NCI-H82 treated with DMSO at 0.1 percent for 48 hours (cell line): ENCODE data around the gene GSE1.

ENCODE experiments used
- DNase-seq: peaks from one replicate; lab custom pipeline; 2025; ENCODE audit not compliant: unreplicated experiment; lab: John Stamatoyannopoulos, UW

GSE1 gene

DNA sequence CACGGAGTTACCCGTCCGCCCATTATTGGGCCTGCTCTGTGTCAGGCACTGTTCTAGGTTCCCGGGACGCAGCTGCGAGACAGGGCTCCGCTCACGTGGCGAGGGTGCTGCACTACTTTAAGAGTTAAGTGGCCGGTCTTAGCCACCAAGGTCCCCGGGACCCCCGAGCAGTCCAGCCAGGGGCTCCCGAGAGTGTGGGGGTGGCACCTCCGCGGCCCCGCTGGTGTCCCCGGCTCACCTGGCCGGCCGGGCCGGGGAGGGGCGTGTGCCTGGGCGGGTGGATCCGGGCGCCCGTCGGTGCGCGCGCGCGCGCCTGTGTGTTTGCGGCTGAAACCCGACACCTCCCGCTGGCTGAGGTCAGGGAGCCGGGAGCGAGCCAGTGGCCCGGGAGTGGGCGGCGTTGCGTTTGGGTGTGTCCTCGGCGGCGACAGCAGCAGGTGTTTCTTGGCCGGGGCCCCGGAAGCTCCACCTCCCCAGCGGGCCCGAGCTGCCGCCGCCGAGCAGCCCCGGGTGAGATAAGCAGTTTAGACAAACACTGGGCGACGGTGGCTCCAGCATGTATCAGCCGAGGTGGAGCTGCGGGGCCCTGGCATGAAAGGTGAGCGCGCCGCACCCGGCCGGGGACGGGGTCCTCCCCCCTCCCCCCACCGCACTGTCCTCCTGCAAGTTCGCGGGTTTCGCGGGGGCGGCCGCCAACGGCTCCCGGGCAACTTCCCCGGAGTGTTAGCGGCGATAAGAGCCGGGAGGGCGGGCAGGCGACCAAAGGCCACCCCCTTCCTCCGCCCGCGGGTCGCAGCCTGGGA is at the start of gene GSE1:
Gene GSE1 (plus strand): TSS at position 522 of the 803 bp plus-strand sequence. CDS start 70 bp downstream, at position 592.
- DNase-seq = peak; percentile 89

DNA sequence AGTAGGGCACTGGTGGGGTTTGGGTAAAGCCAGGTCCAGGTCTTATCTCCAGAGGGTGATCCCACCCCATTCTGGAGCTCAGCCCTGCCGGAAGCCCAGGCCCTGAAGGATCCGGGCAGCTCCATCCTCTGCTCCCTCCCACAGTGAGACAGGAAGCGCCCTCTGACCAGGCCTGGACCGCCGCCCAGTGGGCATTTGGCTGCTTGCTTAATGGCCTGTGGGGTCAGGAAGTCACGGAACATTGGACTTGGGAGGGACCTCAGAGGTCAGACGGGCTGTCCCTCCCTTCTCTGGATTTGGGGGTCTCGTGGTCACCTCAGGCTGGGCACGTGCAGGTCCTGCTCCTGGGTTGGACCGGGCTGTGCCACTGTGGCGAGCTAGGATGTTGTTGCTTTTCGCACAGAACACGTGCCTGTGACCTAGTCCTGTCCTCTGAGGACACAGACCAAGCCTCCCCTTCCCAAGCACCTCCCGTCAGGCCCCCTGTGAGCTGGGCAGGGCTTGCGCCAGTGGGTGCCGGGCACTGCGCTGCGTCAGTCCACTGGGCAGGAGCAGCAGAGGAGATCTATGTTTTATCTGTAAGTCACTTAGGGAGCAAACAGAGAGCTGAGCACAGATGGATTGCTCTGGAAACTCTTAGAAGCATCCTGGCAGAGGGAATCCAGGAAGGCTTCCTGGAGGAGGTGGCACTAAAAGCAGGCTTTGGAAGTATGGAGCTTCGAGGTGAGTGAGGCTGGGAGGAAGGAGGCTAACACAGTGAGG is 49.4 kb upstream of the GSE1 start:
- DNase-seq = no peak

DNA sequence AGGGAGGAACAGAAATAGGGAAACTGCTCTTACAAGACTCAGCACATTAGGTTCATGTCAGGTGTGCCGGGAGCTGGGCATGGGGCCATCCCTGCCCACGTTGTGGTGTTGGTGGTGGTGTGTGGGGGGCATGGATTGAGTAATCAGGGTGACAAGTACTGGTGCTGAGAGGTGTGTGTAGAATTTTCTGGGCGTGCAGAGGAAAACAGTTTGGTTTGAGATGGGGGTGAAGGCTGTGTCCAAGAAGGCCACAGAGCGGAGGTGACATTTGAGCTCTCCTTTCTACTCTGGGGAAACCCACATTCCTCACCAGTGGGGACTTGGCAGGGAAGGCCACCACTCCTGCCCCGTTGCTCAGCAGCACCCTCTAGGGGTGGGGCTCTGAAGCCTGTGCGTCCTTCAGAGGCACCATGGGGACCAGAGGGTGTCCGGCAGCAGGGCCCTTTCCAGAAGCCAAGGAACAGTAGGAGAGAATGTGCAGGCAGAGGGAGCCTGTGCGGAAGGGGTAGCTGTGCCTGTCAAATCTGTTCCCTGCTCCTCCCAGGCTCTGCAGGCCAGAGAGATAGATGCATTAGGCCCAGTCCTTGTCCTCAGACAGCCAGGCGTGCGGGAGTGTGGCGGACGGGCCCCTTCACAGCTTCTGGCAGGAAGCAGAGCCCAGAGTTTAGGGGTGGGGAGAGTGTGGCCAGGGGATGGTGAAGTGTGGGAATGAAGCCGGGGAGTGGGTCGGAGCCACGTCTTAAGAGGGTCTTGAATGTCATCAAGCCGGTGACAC is 48.7 kb upstream of the GSE1 start:
- DNase-seq = no peak

DNA sequence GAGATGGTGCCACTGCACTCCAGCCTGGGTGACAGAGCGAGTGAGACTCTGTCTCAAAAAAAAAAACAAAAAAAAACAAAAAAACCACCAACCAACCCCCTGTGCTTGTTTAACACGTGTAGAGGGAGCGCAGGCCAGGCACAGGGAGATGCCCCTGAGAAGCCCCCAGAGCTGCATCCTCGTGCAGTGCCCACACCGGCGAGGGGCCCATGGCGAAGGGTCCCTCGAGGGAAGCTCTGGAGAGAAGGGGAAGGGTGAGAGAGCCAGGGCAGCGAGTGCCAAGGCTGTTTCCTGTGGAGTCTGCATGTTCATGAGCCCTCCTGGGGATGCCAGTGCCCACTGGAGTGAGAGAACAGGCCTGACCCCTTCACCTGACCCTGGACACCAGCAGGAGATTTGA is 47.8 kb upstream of the GSE1 start:
- DNase-seq = no peak

DNA sequence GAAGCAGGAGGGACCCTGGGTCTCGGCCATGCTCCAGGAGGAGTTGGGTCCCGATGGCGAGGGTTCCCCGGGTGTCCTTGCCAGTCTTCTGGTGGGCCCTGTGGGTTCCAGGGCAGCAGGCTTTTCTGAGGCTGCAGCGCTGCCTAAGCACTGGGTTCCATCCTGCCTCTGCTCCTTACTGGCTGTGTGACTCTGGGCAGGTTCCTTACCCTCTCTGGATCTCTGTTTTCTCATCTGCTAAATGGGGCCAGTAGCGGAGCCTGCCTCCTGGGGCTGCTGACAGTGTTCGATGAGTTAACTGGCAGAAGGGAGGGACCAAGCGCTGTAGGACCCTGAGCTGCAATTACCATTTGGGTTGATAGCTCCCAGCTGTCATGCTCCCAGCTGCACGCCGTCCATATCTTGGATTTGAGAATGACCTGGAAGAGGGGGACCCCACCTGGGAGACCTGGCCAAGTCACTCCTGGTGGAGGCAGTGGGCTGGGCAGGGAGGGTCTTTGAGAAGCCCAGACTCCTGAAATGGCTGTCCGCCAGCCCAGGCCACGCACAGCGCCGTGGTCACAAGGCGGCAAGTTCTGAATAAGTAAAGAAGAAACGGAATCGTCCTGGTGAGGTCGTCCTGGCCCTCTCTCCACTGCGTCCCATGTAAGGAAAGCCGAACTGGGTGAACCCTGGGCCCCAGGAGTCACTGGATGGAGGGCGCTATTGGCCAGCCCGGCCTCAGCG is 47.2 kb upstream of the GSE1 start:
- DNase-seq = no peak

DNA sequence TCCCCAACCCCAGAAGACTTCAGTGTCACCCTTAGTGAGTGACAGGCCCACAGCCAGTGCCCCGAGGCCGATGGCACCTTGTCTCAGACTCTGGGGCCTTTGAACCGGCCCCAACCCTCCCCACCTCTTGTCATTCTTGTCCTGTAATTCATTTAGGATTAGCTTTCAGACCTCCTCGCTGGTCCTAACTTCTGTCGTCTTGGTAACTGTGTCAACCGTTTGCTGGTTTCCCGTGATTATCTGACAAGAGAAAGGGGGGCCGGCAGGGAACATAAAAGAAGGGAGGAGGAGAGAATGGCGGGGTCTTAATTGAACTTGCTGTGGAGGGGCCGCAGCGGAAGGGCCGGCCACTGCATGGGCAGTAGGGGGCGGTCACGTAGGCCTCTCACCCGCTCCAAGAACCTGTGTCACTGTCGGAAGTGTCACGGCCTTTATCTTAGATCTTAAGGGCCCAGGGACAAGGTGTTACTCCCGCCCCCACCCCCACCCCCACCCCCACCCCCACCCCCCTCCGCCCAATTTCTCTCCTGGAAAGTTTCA is 46.5 kb upstream of the GSE1 start:
- DNase-seq = no peak

DNA sequence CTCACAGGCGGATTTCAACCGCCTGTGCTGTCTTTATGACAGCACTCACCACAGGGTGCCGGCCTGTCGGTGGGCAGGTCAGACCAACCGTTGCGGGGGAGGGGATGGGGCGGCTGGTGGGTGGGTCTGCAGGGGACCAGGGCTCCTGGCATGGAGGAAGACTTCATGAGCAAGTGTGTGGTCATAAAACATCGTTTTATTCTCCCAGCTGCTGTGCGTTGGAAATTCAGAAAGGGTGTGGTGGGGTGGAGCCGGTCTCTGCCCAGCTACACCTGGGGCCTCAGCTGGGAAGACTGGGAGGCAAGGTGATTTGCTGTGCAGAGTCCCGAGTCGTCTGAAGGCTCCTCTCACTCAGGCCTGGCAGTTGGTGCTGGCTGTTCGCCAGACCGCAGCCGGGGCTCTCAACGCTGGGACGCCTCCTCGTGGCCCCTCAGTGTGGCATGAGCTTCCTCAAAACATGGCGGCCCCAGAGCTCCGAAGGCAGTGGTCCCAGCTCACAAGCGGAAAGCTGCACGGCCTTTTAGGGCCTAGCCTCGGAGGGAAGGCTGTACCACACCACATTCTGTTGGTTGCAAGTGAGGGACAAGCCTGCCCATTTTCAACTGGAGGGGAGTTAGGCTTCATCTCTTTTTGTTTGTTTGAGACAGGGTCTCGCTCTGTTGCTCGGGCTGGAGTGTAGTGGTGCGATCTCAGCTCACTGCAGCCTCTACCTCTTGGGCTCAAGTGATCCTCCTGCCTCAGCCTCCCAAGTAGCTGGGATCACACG is 45.8 kb upstream of the GSE1 start:
- no peak for DNase-seq

DNA sequence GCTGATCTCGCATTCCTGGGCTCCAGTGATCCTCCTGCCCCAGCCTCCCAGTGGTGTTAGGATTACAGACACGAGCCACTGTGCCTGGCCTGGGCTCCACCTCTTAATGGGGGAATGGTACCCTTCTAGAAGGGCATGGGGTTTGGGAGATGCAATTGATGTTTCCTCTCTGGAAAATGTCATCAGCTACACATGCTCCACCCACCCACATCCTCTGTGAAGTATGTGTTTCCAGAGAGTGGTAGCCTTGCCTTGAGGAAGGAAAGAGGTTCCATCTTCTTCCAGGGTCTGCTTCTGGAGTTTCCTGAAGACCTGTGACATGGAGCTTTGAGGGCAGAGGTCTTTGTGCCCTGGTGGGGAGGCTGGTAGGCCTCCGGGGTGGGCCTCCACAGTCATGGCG is 45.2 kb upstream of the GSE1 start:
- DNase-seq = no peak

DNA sequence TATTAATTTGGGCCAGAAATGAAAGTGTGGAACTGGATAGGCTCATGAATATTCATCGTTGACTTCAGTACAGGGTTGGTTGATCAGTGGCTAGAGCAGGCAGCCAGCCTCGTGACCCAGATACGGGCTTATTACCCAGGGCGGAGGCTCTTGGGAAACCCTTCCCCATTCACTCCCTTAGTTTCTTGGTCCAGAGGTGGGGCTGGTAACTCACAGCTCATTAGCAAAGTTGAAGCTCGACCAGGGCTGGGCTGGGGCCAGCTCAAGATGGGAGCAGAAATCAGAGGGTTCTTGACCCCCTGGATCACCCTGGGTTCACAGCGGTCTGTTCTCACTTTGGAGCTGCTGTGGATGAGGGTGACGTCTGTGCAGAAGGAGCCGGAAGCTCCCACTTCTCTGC is 44.6 kb upstream of the GSE1 start:
- DNase-seq = no peak

DNA sequence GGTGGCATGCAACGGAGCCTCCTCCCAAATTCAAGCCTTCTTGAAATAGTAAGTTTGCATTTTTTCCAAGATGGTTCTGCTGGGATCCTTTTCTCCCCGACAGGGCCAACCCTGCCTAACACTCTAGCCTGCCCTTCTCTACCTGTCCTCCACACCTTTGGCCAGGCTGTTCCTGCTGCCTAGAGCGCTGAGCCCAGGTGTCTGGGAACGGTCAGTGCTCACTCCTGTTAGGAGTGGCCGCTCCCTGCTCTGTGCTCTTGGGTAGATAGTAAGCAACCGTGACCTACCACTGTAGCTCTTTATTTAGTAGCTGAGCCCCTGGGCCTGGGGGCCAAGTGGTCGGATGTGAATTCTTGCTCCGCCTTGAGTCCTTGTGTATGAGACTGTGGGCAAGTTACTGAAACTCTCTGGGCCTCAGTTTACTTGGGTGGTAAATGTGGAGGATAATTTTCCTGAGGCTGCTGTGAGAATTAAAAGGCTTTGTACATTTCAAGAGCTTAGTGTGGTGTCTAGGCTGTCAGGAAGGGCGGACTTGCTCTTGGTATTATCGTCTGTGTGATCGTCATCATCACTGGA is 44.0 kb upstream of the GSE1 start:
- DNase-seq = no peak

DNA sequence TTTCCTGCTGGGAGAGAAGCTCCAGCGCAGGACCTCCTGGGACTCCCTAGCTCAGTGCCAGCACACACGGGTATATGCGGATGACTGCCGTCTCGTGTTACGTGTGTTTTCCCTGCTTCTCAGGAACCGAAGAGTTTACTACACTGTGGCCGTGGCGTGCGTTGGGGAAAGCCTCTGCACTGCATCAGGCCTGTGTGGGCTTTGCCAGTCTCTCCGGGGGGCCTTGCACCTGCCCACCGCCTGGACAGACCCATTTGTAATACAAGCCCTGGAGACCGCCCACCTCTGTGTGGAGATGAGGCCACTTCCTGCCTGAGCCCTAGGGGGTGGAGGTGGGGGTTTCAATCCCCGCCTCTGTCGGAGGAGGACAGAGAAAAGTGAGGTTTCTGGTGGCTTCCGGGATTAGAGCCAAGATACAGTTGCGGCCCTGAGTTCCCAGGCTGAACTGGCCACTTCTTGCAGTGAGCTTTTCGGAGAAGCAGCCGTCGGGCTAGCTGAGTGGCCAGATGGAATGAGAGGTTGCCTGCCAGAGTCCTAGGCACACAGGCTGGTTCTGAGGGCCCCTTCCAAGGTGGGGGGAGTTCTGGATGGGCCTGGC is 43.4 kb upstream of the GSE1 start:
- DNase-seq = no peak

DNA sequence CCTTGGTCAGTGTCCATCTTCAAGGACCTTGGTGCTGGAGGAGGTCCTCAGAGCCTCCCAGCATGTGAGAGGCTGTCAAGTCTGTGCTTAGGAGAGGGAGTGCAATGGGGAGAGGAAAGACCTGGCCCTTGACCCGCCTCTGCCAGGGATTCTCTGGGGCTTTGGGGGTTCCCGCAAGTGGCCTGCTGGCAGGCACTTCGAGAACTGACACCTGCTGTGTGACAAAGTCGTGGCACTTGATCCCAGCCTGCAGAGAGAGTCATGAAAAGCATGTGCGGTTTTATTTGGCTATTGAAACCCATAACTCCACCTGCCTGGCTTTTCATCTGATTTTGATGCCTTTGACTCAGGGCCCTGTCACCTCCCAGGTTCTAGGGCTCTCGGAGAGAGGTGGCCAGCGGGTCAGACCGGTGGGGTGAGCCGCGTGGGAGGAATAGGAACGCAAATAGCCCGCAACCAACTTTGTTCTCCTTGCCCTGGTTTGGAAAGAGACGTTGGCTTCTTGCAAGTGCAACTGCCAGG is 42.8 kb upstream of the GSE1 start:
- no peak for DNase-seq

DNA sequence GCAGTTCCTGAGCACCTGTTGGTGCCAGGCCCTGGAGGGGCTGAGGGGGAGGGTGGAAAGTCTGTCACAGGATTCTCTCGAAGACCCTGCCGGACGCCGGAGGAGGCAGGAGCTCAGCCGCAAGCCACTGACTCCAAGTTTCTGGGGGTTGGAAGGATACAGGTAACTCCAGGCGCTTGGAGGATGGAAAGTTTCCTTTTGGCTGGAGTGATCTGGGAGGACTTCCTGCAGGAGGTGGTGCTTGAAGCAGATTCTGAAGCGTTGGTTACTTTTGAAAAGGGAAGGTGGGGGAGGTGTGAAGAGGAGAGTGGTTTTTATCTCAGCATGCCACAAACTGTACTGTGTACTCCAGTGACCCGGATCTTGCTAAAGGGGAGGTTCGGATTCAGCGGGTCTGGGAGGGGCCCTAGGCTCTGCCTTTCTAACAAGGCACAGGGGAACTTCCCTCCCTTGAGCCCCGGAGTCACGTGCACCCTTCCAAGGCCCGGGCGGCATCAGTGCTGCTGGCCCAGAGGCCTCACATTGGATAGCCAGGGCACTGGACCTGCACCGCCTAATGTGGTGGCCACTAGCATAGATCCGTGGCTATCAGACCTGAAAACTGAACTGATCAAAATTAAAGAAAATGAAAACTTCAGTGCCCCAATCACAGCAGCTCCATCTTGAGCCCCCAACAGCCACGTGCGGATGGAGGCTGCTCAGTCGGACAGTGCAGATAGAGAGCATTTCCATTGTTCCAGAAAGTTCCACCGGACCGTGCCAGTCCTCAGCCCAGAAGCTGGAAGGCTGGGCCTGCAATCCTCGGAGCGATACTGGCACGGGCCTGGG is 42.2 kb upstream of the GSE1 start:
- no peak for DNase-seq

DNA sequence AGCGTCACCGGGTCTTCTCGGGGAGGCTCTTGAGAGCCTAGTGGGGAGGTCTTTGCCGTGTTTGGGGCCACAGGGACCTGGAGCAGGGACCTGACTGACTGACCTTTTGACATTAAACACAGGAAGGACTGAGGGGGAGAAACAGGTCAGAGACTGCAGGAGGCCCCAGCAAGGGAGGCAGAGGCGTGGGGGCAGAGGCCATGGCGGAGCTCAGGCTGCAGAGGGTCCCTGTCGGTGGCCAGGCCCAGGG is 41.6 kb upstream of the GSE1 start:
- no peak for DNase-seq

DNA sequence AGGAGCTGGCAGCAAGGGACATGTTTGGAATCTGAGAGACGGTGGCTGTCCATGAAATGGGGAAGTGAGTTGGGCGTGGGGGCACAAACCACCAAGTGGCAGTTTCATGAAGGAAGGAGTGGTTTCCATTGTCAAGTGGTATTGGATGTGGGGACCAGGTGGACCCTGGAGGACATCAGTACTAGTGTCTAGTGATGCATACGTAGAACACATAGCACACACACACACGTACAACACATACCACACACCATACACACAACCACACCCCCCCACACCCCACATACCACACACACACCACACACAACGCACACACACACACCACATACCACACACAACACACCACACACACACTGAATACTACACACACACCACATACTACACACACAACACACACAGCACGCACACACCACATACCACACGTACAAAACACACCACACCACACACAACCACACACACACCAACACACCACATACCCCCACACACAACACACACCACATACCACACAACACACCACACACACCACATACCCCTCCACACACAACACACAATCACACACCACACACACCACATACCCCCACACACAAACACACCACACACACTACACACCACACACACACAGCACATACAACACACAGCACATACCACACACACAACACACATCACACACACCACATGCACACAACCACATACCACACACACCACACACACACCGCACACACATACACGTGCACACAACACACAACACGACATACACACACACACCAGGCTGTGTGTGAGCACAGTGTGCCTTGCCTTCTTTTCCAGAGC is 41.1 kb upstream of the GSE1 start:
- DNase-seq = no peak

DNA sequence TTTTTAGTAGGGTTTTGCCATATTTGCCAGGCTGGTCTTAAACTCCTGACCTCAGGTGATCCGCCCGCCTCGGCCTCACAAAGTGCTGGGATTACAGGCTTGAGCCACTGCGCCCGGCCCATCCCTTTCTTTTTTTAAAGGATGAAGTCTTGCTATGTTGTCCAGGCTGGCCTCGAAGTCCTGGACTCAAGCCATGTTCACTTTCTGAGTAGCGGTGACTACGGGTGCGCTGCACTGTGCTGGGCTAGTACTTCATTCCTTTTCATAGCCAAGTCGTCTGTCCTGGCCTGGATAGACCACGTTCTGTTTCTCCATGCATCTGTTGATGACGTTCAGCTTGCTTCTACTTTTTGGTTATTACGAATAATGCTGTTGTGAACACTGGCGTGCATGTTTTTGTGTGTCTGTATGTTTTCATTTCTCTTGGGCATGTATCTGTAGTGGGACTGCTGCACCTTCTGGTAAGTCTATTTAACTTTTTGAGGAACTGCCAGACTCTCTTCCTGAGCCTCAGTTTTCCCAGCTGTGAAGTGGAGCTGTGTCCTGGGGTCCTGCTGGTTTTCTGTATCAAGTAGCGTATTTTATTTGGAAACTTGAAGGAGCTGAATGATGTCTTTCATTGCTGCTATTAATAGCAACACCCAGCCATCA is 40.0 kb upstream of the GSE1 start:
- no peak for DNase-seq
